Common myeloid progenitor, CD34-positive (primary cell): ENCODE results near the gene SIK2.

Experiments
- CTCF ChIA-PET: fragments of 350-600 bp; sonication (Branson Sonifier 250); formaldehyde crosslinking; loops from one replicate; lab custom pipeline; 2021; ENCODE audit warnings: antibody characterized with exemption; lab: Charles Lee
- POLR2A ChIA-PET: fragments of 350-600 bp; sonication (Branson Sonifier 250); formaldehyde crosslinking; loops from one replicate; lab custom pipeline; 2021; ENCODE audit warnings: antibody characterized with exemption; lab: Charles Lee
- DNase-seq, 3 donors: peaks; one replicate each; pipeline versions ENCODE4 v3.0.0 to v3.0.0-alpha.2; 2013
- H3K27ac ChIP-seq, 2 experiments: 1 replicate in 1 of 2; 2 replicates in 1 of 2; pipeline ENCODE4 v1.7.0; 2013; ENCODE audit warnings: inconsistent platforms in 2 of 2, low read length in 2 of 2, mild to moderate bottlenecking in 2 of 2, low read depth in 1 of 2, moderate library complexity in 1 of 2; ENCODE audit not compliant: severe bottlenecking in 2 of 2, insufficient read depth in 1 of 2, poor library complexity in 1 of 2
- H3K27me3 ChIP-seq, 5 experiments: replicated peaks in 2 of 5; 1 replicate in 3 of 5; 2 replicates in 2 of 5; pipeline versions ENCODE4 v1.6.1 to v1.7.0; 2013; ENCODE audit warnings: low read length in 4 of 5, mild to moderate bottlenecking in 2 of 5, moderate library complexity in 2 of 5, inconsistent platforms in 1 of 5; ENCODE audit not compliant: insufficient read depth in 5 of 5, control insufficient read depth in 4 of 5
- H3K36me3 ChIP-seq, 4 experiments: 1 replicate in 2 of 4; 2 replicates in 2 of 4; pipeline versions ENCODE4 v1.6.1 to v1.7.0; 2013; ENCODE audit warnings: low read length in 3 of 4, control low read depth in 1 of 4, mild to moderate bottlenecking in 1 of 4; ENCODE audit not compliant: control insufficient read depth in 4 of 4, insufficient read depth in 4 of 4
- H3K4me1 ChIP-seq, 4 experiments: 1 replicate in 3 of 4; 2 replicates in 1 of 4; pipeline versions ENCODE4 v1.6.1 to v1.7.1; 2013; ENCODE audit warnings: low read length in 3 of 4, mild to moderate bottlenecking in 3 of 4, control low read depth in 1 of 4, inconsistent platforms in 1 of 4, moderate library complexity in 1 of 4; ENCODE audit not compliant: control insufficient read depth in 4 of 4, insufficient read depth in 4 of 4; ENCODE audit errors: control extremely low read depth in 1 of 4
- H3K4me3 ChIP-seq, 7 experiments: 1 replicate in 4 of 7; 2 replicates in 3 of 7; pipeline versions ENCODE4 v1.5.1 to v1.7.0; 2013; ENCODE audit warnings: mild to moderate bottlenecking in 7 of 7, low read length in 6 of 7, moderate library complexity in 6 of 7, inconsistent platforms in 2 of 7, low read depth in 2 of 7, control low read depth in 1 of 7; ENCODE audit not compliant: insufficient read depth in 4 of 7, control insufficient read depth in 1 of 7; ENCODE audit errors: extremely low read depth in 1 of 7
- H3K9me3 ChIP-seq, 5 experiments: 1 replicate in 4 of 5; 2 replicates in 1 of 5; pipeline versions ENCODE4 v1.6.1 to v1.7.1; 2013; ENCODE audit warnings: low read length in 4 of 5, mild to moderate bottlenecking in 2 of 5, inconsistent platforms in 1 of 5, low read depth in 1 of 5, moderate library complexity in 1 of 5; ENCODE audit not compliant: control insufficient read depth in 4 of 5, insufficient read depth in 2 of 5; ENCODE audit errors: control extremely low read depth in 1 of 5
- WGBS: methylation state at CpG from one replicate; pipeline ENCODE4 v1.1.5; 2013; ENCODE audit not compliant: insufficient coverage; 5-methylcytosine and 5-hydroxymethylcytosine counted together

The SIK2 gene

GRCh38 chr11:111684251-111684650, 82.0 kb downstream of the SIK2 start:
- WGBS, result 83% methylated on average over 1 of the region's 2 CpGs
- no peak for DNase-seq
- ChIA-PET POLR2A (no interaction called here), CTCF (interaction anchor here (1.4 to 1.5 kb wide), 2 partner anchors 10 to 13 kb away, joined by 3 to 4 read pairs; no protein-coding TSS in a partner anchor)
- H3K4me3 ChIP-seq, result no peak overlapping the region
- no peaks in the 10 kb centered on the region for H3K27me3 ChIP-seq
- H3K27ac ChIP-seq, result no peak overlapping the region
- no peaks in the 10 kb centered on the region for H3K4me1 ChIP-seq
- peaks cover 2 to 13% (median 7%) of the 10 kb centered on the region in 4 experiments for H3K36me3 ChIP-seq
- H3K9me3 ChIP-seq, result no peaks in the 10 kb centered on the region

- Histone ChIP-seq H3K4me1 (no peaks in the 10 kb centered on the region), H3K27ac (no peak overlapping the region), H3K27me3 (no peaks in the 10 kb centered on the region), H3K9me3 (no peaks in the 10 kb centered on the region), H3K4me3 (no peak overlapping the region), H3K36me3 (peaks cover 2 to 17% (median 10%) of the 10 kb centered on the region in 4 experiments)
- DNase-seq, result no peak
- 100% methylated on average over 5 of the region's 7 CpGs for WGBS
- CTCF ChIA-PET, result interaction anchor here (1.3 kb wide), 1 partner anchor 11 kb away, joined by 3 read pairs; no protein-coding TSS in a partner anchor
- POLR2A ChIA-PET, result no interaction called here
Observed at GRCh38 chr11:111688013-111688412, 85.8 kb downstream of the SIK2 start.

GRCh38 chr11:111691176-111691575, 88.9 kb downstream of the SIK2 start:
- DNase-seq, result no peak
- H3K4me1 ChIP-seq, result no peaks in the 10 kb centered on the region
- no peaks in the 10 kb centered on the region for H3K9me3 ChIP-seq
- no peak overlapping the region for H3K27ac ChIP-seq
- H3K36me3 ChIP-seq, result peaks cover 0 to 19% (median 12%) of the 10 kb centered on the region in 4 experiments
- CTCF ChIA-PET, result no interaction called here
- H3K4me3 ChIP-seq, result no peak overlapping the region
- POLR2A ChIA-PET, result no interaction called here
- WGBS, result 100% methylated on average over 1 of the region's 2 CpGs
- H3K27me3 ChIP-seq, result no peaks in the 10 kb centered on the region

- Histone ChIP-seq H3K4me3 (no peak overlapping the region), H3K9me3 (no peaks in the 10 kb centered on the region), H3K27ac (no peak overlapping the region), H3K27me3 (no peaks in the 10 kb centered on the region), H3K4me1 (no peaks in the 10 kb centered on the region), H3K36me3 (peaks cover 0 to 19% (median 12%) of the 10 kb centered on the region in 4 experiments)
- ChIA-PET CTCF (interaction anchor here (0.8 kb wide), 1 partner anchor 85 kb away, joined by 3 read pairs; no protein-coding TSS in a partner anchor), POLR2A (no interaction called here)
- 100% methylated on average over 1 of the region's 3 CpGs for WGBS
- DNase-seq, result no peak
Observed at GRCh38 chr11:111691741-111692140, 89.5 kb downstream of the SIK2 start.

- WGBS, result 100% methylated on average over 3 of the region's 6 CpGs
- Histone ChIP-seq H3K4me3 (no peak overlapping the region), H3K27ac (no peak overlapping the region), H3K4me1 (no peaks in the 10 kb centered on the region), H3K9me3 (no peaks in the 10 kb centered on the region), H3K36me3 (peaks cover 0 to 15% (median 9%) of the 10 kb centered on the region in 4 experiments), H3K27me3 (no peaks in the 10 kb centered on the region)
- DNase-seq, result no peak
- POLR2A ChIA-PET, result no interaction called here
- CTCF ChIA-PET, result interaction anchor here (1.2 to 1.5 kb wide), 2 partner anchors 10 to 18 kb away, joined by 3 to 4 read pairs; no protein-coding TSS in a partner anchor
Observed at GRCh38 chr11:111693224-111693937, 91.1 kb downstream of the SIK2 start.

GRCh38 chr11:111694851-111695250, 92.6 kb downstream of the SIK2 start:
- 100% methylated on average over 1 of the region's 4 CpGs for WGBS
- peaks cover 0 to 6% (median 3%) of the 10 kb centered on the region in 4 experiments for H3K36me3 ChIP-seq

GRCh38 chr11:111696556-111696955, 94.3 kb downstream of the SIK2 start:
- WGBS, result 89% methylated on average over 1 of the region's 1 CpG
- Histone ChIP-seq H3K4me1 (no peaks in the 10 kb centered on the region), H3K9me3 (no peaks in the 10 kb centered on the region), H3K27me3 (no peaks in the 10 kb centered on the region), H3K36me3 (peaks cover 2 to 4% (median 3%) of the 10 kb centered on the region in 4 experiments), H3K4me3 (no peak overlapping the region), H3K27ac (no peak overlapping the region)
- no peak for DNase-seq
- ChIA-PET POLR2A (no interaction called here), CTCF (interaction anchor here (1.3 to 2.1 kb wide), 2 partner anchors 10 to 25 kb away, joined by 3 to 5 read pairs; no protein-coding TSS in a partner anchor)

More at GRCh38 chr11:111694851-111695250, 92.6 kb downstream of the SIK2 start:
- H3K9me3 ChIP-seq, result no peaks in the 10 kb centered on the region
- no peaks in the 10 kb centered on the region for H3K27me3 ChIP-seq
- POLR2A ChIA-PET, result no interaction called here
- no peak overlapping the region for H3K27ac ChIP-seq
- H3K4me3 ChIP-seq, result no peak overlapping the region
- H3K4me1 ChIP-seq, result no peaks in the 10 kb centered on the region
- CTCF ChIA-PET, result interaction anchor here (0.9 to 2.1 kb wide), 4 partner anchors 11 to 90 kb away, joined by 3 to 5 read pairs (median 4); no protein-coding TSS in a partner anchor
- DNase-seq, result no peak
